H9 (cell line): ENCODE results near the gene MCAT. TPM values are rescaled to one million over a fixed set of nuclear protein-coding genes. Genes with fewer than 3 reads are reported as not detected.
A peak's percentile ranks its signal among the peaks of the same experiment; 100 is the strongest.

ENCODE experiments used
- DNase-seq: peaks from one replicate; pipeline ENCODE4 v3.0.0-alpha.2; 2017
- H2AFZ ChIP-seq: one replicate; pipeline ENCODE4 v1.6.1; 2013; ENCODE audit warnings: mild to moderate bottlenecking, low read length, control low read depth, moderate library complexity
- H2AK5ac ChIP-seq: 2 replicates; pipeline ENCODE4 v1.6.1; 2013; ENCODE audit warnings: low read length, control low read depth, mixed read lengths; ENCODE audit not compliant: insufficient read length
- H2BK120ac ChIP-seq: one replicate; pipeline ENCODE4 v1.6.1; 2013; ENCODE audit warnings: low read depth, mild to moderate bottlenecking, low read length, control low read depth, inconsistent platforms; ENCODE audit not compliant: poor library complexity, severe bottlenecking
- H2BK12ac ChIP-seq: 2 replicates; pipeline ENCODE4 v1.6.1; 2013; ENCODE audit warnings: low read length, control low read depth, mixed read lengths, low read depth; ENCODE audit not compliant: insufficient read length
- H2BK15ac ChIP-seq: 2 replicates; pipeline ENCODE4 v1.6.1; 2013; ENCODE audit warnings: low read depth, low read length, control low read depth
- H2BK20ac ChIP-seq: one replicate; pipeline ENCODE4 v1.6.1; 2013; ENCODE audit warnings: low read depth, mild to moderate bottlenecking, low read length, control low read depth, inconsistent platforms; ENCODE audit not compliant: poor library complexity, severe bottlenecking
- H2BK5ac ChIP-seq: 2 replicates; pipeline ENCODE4 v1.6.1; 2013; ENCODE audit warnings: low read length, control low read depth, mixed read lengths; ENCODE audit not compliant: insufficient read length
- H3K14ac ChIP-seq: 2 replicates; pipeline ENCODE4 v1.6.1; 2013; ENCODE audit warnings: low read length, control low read depth; ENCODE audit not compliant: insufficient read depth
- H3K18ac ChIP-seq: 2 replicates; pipeline ENCODE4 v1.6.1; 2013; ENCODE audit warnings: low read depth, mild to moderate bottlenecking, mixed read lengths, low read length, control low read depth; ENCODE audit not compliant: insufficient read length
- H3K23ac ChIP-seq: 2 replicates; pipeline ENCODE4 v1.6.1; 2013; ENCODE audit warnings: low read length, control low read depth, mixed read lengths, low read depth; ENCODE audit not compliant: insufficient read length
- H3K23me2 ChIP-seq: 2 replicates; pipeline ENCODE4 v1.6.1; 2013; ENCODE audit warnings: low read depth, mild to moderate bottlenecking, mixed read lengths, low read length, control low read depth; ENCODE audit not compliant: insufficient read length, poor library complexity, severe bottlenecking
- H3K27ac ChIP-seq: 2 replicates; pipeline ENCODE4 v1.5.1; 2013; ENCODE audit warnings: low read length, control low read depth, mixed read lengths, low read depth; ENCODE audit not compliant: insufficient read length
- H3K27me3 ChIP-seq: 2 replicates; pipeline ENCODE4 v1.6.1; 2013; ENCODE audit warnings: low read length, control low read depth, inconsistent platforms; ENCODE audit not compliant: insufficient read depth
- H3K4ac ChIP-seq: 2 replicates; pipeline ENCODE4 v1.6.1; 2013; ENCODE audit warnings: low read depth, mild to moderate bottlenecking, control low read depth, inconsistent platforms, low read length, moderate library complexity
- H3K4me1 ChIP-seq: 2 replicates; pipeline ENCODE4 v1.6.1; 2013; ENCODE audit warnings: low read length, control low read depth, inconsistent platforms; ENCODE audit not compliant: insufficient read depth
- H3K4me2 ChIP-seq: 2 replicates; pipeline ENCODE4 v1.6.1; 2013; ENCODE audit warnings: low read length, control low read depth, mixed read lengths; ENCODE audit not compliant: insufficient read length, insufficient read depth
- H3K56ac ChIP-seq: 2 replicates; pipeline ENCODE4 v1.6.1; 2013; ENCODE audit warnings: low read depth, mild to moderate bottlenecking, mixed read lengths, low read length, control low read depth; ENCODE audit not compliant: insufficient read length
- H3K79me1 ChIP-seq: 2 replicates; pipeline ENCODE4 v1.6.1; 2013; ENCODE audit warnings: low read depth, mild to moderate bottlenecking, moderate library complexity, low read length, control low read depth, inconsistent platforms; ENCODE audit not compliant: insufficient read depth, poor library complexity, severe bottlenecking
- H3K79me2 ChIP-seq: 2 replicates; pipeline ENCODE4 v1.6.1; 2013; ENCODE audit warnings: low read length, control low read depth, inconsistent platforms; ENCODE audit not compliant: insufficient read depth
- H3K9ac ChIP-seq: 2 replicates; pipeline ENCODE4 v1.6.1; 2013; ENCODE audit warnings: low read length, control low read depth, mixed read lengths; ENCODE audit not compliant: insufficient read length; ENCODE audit errors: extremely low read depth
- H3K9me3 ChIP-seq: one replicate; pipeline ENCODE4 v1.6.1; 2013; ENCODE audit warnings: low read depth, low read length, inconsistent platforms; ENCODE audit not compliant: control insufficient read depth
- H3T11ph ChIP-seq: one replicate; pipeline ENCODE4 v1.6.1; 2013; ENCODE audit warnings: mild to moderate bottlenecking, low read length, control low read depth, inconsistent platforms
- H4K20me1 ChIP-seq: one replicate; pipeline ENCODE4 v1.6.1; 2013; ENCODE audit not compliant: control insufficient read depth, insufficient read length, insufficient read depth
- H4K5ac ChIP-seq: 2 replicates; pipeline ENCODE4 v1.6.1; 2013; ENCODE audit warnings: low read depth, mild to moderate bottlenecking, mixed read lengths, low read length, control low read depth; ENCODE audit not compliant: insufficient read length
- H4K8ac ChIP-seq: replicated peaks from 2 replicates; pipeline ENCODE4 v1.6.1; 2013; ENCODE audit warnings: low read length, control low read depth, mixed read lengths, low read depth; ENCODE audit not compliant: insufficient read length
- H4K91ac ChIP-seq: 2 replicates; pipeline ENCODE4 v1.6.1; 2013; ENCODE audit warnings: low read depth, mild to moderate bottlenecking, moderate library complexity, mixed read lengths, low read length, control low read depth; ENCODE audit not compliant: insufficient read length
- H3K27ac Mint-ChIP-seq, 3 experiments: 2 replicates in 2 of 3; 3 replicates in 1 of 3; pipeline ENCODE4 v1.8.0; 2020 to 2021; ENCODE audit warnings: mixed read lengths in 3 of 3, mild to moderate bottlenecking in 1 of 3, moderate library complexity in 1 of 3
- H3K27me3 Mint-ChIP-seq: 2 replicates; pipeline ENCODE4 v1.8.0; 2021; ENCODE audit warnings: low read depth, mild to moderate bottlenecking, moderate library complexity, mixed read lengths
- H3K36me3 Mint-ChIP-seq, 3 experiments: 2 replicates in 2 of 3; 3 replicates in 1 of 3; pipeline ENCODE4 v1.8.0; 2020 to 2021; ENCODE audit warnings: low read depth in 3 of 3, mixed read lengths in 3 of 3; ENCODE audit not compliant: insufficient read depth in 1 of 3
- H3K4me1 Mint-ChIP-seq, 2 experiments: 2 replicates each; pipeline ENCODE4 v1.8.0; 2020; ENCODE audit warnings: mixed read lengths in 2 of 2
- H3K4me3 Mint-ChIP-seq, 2 experiments: 2 replicates in 1 of 2; 3 replicates in 1 of 2; pipeline ENCODE4 v1.8.0; 2020 to 2021; ENCODE audit warnings: mild to moderate bottlenecking in 2 of 2, mixed read lengths in 2 of 2, moderate library complexity in 1 of 2
- H3K9me3 Mint-ChIP-seq, 2 experiments: 2 replicates in 1 of 2; 3 replicates in 1 of 2; pipeline ENCODE4 v1.8.0; 2020; ENCODE audit warnings: mild to moderate bottlenecking in 2 of 2, mixed read lengths in 2 of 2, moderate library complexity in 1 of 2
- CTCF ChIP-seq: fragments of 200-600 bp; sonication (generic); conservative IDR thresholded peaks from 3 replicates; pipeline ENCODE4 v1.8.0; 2021; ENCODE audit warnings: antibody characterized with exemption, mild to moderate bottlenecking
- WGBS: extraction: QIAGEN DNeasy Blood & Tissue Kit; methylation state at CpG from one replicate; pipeline ENCODE4 v1.1.7; 2013; ENCODE audit warnings: missing lambda C conversion rate, low lambda C conversion rate, mixed read lengths; ENCODE audit not compliant: insufficient read length; ENCODE audit errors: extremely low coverage; 5-methylcytosine and 5-hydroxymethylcytosine counted together
- total RNA-seq: library from RNA; stranded (reverse); gene quantifications from 2 replicates; pipeline ENCODE4 v1.2.1, GENCODE V29; 2021

Gene MCAT
- total RNA-seq, 1 experiment from 2014 or later: 20.3 TPM

- H3K79me1 ChIP-seq: no peaks in the 10 kb centered on the region
- WGBS: no CpG with 5 or more reads among the region's 49 CpGs
Observed at GRCh38 chr22:43110444-43110926, 32.7 kb downstream of the MCAT start, which contains the start of gene BIK. Gene BIK, plus strand, starts transcription at chr22:43110750. Its CDS starts 13,273 bp downstream, at chr22:43124023.

More at GRCh38 chr22:43110444-43110926, 32.7 kb downstream of the MCAT start, which contains the start of gene BIK:
- no peak within 1 kb of the TSS for H2BK20ac ChIP-seq
- H3K27ac Mint-ChIP-seq: peak within 1 kb of the TSS in 1 of 3 experiments; percentile 58; a peak in 4 of 7 replicates
- no peak within 1 kb of the TSS for H3K4ac ChIP-seq
- no peak within 1 kb of the TSS for H4K5ac ChIP-seq
- H3K9me3 ChIP-seq: no peaks in the 10 kb centered on the region
- peaks cover 87% of the 10 kb centered on the region for H3K27me3 Mint-ChIP-seq
- H4K8ac ChIP-seq: no peak within 1 kb of the TSS
- no peak within 1 kb of the TSS for H2BK5ac ChIP-seq
- peaks cover 9 to 33% of the 10 kb centered on the region in 2 experiments for H3K4me1 Mint-ChIP-seq
- H2BK120ac ChIP-seq: no peak within 1 kb of the TSS
- H2BK15ac ChIP-seq: no peak within 1 kb of the TSS
- no peak within 1 kb of the TSS for H3K23ac ChIP-seq
- no peaks in the 10 kb centered on the region for H4K20me1 ChIP-seq
- no peak within 1 kb of the TSS for H3K9ac ChIP-seq
- H2AFZ ChIP-seq: no peak within 1 kb of the TSS
- H3K27ac ChIP-seq: no peak within 1 kb of the TSS
- peak; percentile 75 for DNase-seq
- H3K56ac ChIP-seq: no peak within 1 kb of the TSS
- no peaks in the 10 kb centered on the region for H3K9me3 Mint-ChIP-seq
- no peak within 1 kb of the TSS for H4K91ac ChIP-seq
- peak within 1 kb of the TSS; percentile 85 for H3K4me2 ChIP-seq
- H2BK12ac ChIP-seq: no peak within 1 kb of the TSS
- no peak within 1 kb of the TSS; the same call in 1 of the 2 replicates for H3K14ac ChIP-seq
- peaks cover 4% of the 10 kb centered on the region; the same call in 1 of the 2 replicates for H3K4me1 ChIP-seq
- H2AK5ac ChIP-seq: no peak within 1 kb of the TSS
- H3K27me3 ChIP-seq: peaks cover 30% of the 10 kb centered on the region
- H3K79me2 ChIP-seq: no peaks in the 10 kb centered on the region
- H3K18ac ChIP-seq: no peak within 1 kb of the TSS
- H3K23me2 ChIP-seq: peaks cover 11% of the 10 kb centered on the region
- TF ChIP-seq CTCF: no peak
- no peak within 1 kb of the TSS for H3T11ph ChIP-seq
- H3K36me3 Mint-ChIP-seq: no peaks in the 10 kb centered on the region
- peak within 1 kb of the TSS; percentile 68 to 81 for H3K4me3 Mint-ChIP-seq
